ENCODE results near the gene SSTR5.
A peak's percentile ranks its signal among the peaks of the same experiment; 100 is the strongest.

Gene SSTR5

GRCh38 chr16:1107731-1108130 is 35.2 kb downstream of the SSTR5 start:
- no peak for DNase-seq

- no peak for DNase-seq
Observed at GRCh38 chr16:1108299-1109252, 36.0 kb downstream of the SSTR5 start.

GRCh38 chr16:1109648-1110047 is 37.1 kb downstream of the SSTR5 start:
- no peak for DNase-seq

- DNase-seq = no peak
Observed at GRCh38 chr16:1112506-1113184, 40.1 kb downstream of the SSTR5 start.

GRCh38 chr16:1113489-1113888 is 40.9 kb downstream of the SSTR5 start:
- DNase-seq = no peak

GRCh38 chr16:1113889-1114526 is 41.5 kb downstream of the SSTR5 start:
- no peak for DNase-seq

GRCh38 chr16:1116693-1117077 is 44.1 kb downstream of the SSTR5 start:
- no peak for DNase-seq

GRCh38 chr16:1117176-1117900 is 44.8 kb downstream of the SSTR5 start:
- DNase-seq = no peak

- DNase-seq = no peak
Observed at GRCh38 chr16:1117926-1118325, 45.4 kb downstream of the SSTR5 start.

GRCh38 chr16:1119129-1119528 is 46.6 kb downstream of the SSTR5 start:
- DNase-seq = no peak

GRCh38 chr16:1119766-1120576 is 47.4 kb downstream of the SSTR5 start:
- DNase-seq = no peak

- DNase-seq = no peak
Observed at GRCh38 chr16:1120577-1120941, 48.0 kb downstream of the SSTR5 start.

GRCh38 chr16:1121009-1121408 is 48.5 kb downstream of the SSTR5 start:
- no peak for DNase-seq

GRCh38 chr16:1121601-1122397 is 49.3 kb downstream of the SSTR5 start:
- DNase-seq = no peak

GRCh38 chr16:1122398-1122765 is 49.8 kb downstream of the SSTR5 start:
- no peak for DNase-seq

- DNase-seq = no peak
Observed at GRCh38 chr16:1123525-1124230, 51.1 kb downstream of the SSTR5 start.

- no peak for DNase-seq
Observed at GRCh38 chr16:1124291-1124690, 51.7 kb downstream of the SSTR5 start.

GRCh38 chr16:1124795-1125194 is 52.2 kb downstream of the SSTR5 start:
- no peak for DNase-seq

- peak; percentile 22 for DNase-seq
Observed at GRCh38 chr16:1125471-1125870, 52.9 kb downstream of the SSTR5 start.

- DNase-seq = no peak
Observed at GRCh38 chr16:1126044-1126443, 53.5 kb downstream of the SSTR5 start.

GRCh38 chr16:1126586-1126985 is 54.0 kb downstream of the SSTR5 start:
- no peak for DNase-seq
